HepG2 (cell line): ENCODE results near the gene INSR. TPM values are rescaled to one million over a fixed set of nuclear protein-coding genes. Genes with fewer than 3 reads are reported as not detected.

Experiments
- ARNT2 ChIP-seq: sonication (generic); formaldehyde crosslinking; IDR thresholded peaks from 2 replicates; pipeline ENCODE4 v1.8.0; 2022; ENCODE audit warnings: mild to moderate bottlenecking, low read depth, missing genetic modification reagents, moderate library complexity
- GABPB1 ChIP-seq: IDR thresholded peaks from 2 replicates; pipeline ENCODE4 v1.6.1; 2016; ENCODE audit warnings: mild to moderate bottlenecking, missing genetic modification reagents, moderate library complexity, missing compliant biosample characterization
- HNRNPL ChIP-seq: fragments of 200-400 bp; formaldehyde crosslinking; IDR thresholded peaks from 2 replicates; pipeline ENCODE4 v1.6.1; 2017; ENCODE audit warnings: mild to moderate bottlenecking, low read depth, low read length
- HOXA3 ChIP-seq: sonication (generic); formaldehyde crosslinking; IDR thresholded peaks from 2 replicates; pipeline ENCODE4 v1.5.0; 2020; ENCODE audit warnings: missing genetic modification reagents
- KMT2B ChIP-seq: IDR thresholded peaks from 2 replicates; pipeline ENCODE4 v1.6.1; 2016; ENCODE audit warnings: missing genetic modification reagents, missing compliant biosample characterization
- LRRFIP1 ChIP-seq: sonication (generic); formaldehyde crosslinking; conservative IDR thresholded peaks from 2 replicates; pipeline ENCODE4 v1.4.0; 2020; ENCODE audit warnings: missing genetic modification reagents
- MXD4 ChIP-seq: IDR thresholded peaks from 2 replicates; pipeline ENCODE4 v1.6.1; 2016; ENCODE audit warnings: mild to moderate bottlenecking, missing biosample characterization, missing genetic modification reagents
- POGZ ChIP-seq: sonication (generic); formaldehyde crosslinking; IDR thresholded peaks from 2 replicates; pipeline ENCODE4 v1.4.0; 2020; ENCODE audit warnings: mild to moderate bottlenecking, missing genetic modification reagents
- TEAD3 ChIP-seq: optimal IDR thresholded peaks from 2 replicates; pipeline ENCODE3; 2016; ENCODE audit warnings: borderline replicate concordance
- ZNF317 ChIP-seq: sonication (generic); formaldehyde crosslinking; IDR thresholded peaks from 2 replicates; pipeline ENCODE4 v1.5.0; 2020; ENCODE audit warnings: mild to moderate bottlenecking, missing genetic modification reagents
- ZNF350 ChIP-seq: sonication (generic); formaldehyde crosslinking; IDR thresholded peaks from 2 replicates; pipeline ENCODE4 v1.4.0; 2020; ENCODE audit warnings: mild to moderate bottlenecking, low read depth, missing genetic modification reagents, borderline replicate concordance
- ZNF431 ChIP-seq: sonication (generic); formaldehyde crosslinking; IDR thresholded peaks from 2 replicates; pipeline ENCODE4 v1.9.0; 2022; ENCODE audit warnings: missing genetic modification reagents, low read depth, mild to moderate bottlenecking, borderline replicate concordance
- polyA plus RNA-seq, 8 experiments: library from polyadenylated mRNA; depleted of rRNA in 3 of 8; stranded (reverse) in 7 of 8; unstranded in 1 of 8; fragments of >200 nt; fragmentation: Illumina TruSeq in 4 of 8; extraction: Trizol in 4 of 8; gene quantifications; 2 replicates each; pipeline versions ENCODE4 v1.2.1 to v1.2.3, GENCODE V29; 2011 to 2016; ENCODE audit warnings: low read depth in 4 of 8, missing spikeins in 1 of 8, mixed read lengths in 1 of 8; ENCODE audit not compliant: insufficient read depth in 1 of 8
- total RNA-seq, 5 experiments: library from RNA; depleted of rRNA; stranded (reverse); fragments of >200 nt; fragmentation: Illumina TruSeq; extraction: Trizol; gene quantifications; 2 replicates each; pipeline ENCODE4 v1.2.3, GENCODE V29; 2016; ENCODE audit warnings: low read depth in 1 of 5
- TF ChIP-seq, protein P1 (sequence below), 2 experiments: sonication (generic) in 1 of 2; formaldehyde crosslinking in 1 of 2; IDR thresholded peaks; 2 replicates each; pipeline versions ENCODE4 v1.4.0 to v1.6.1; 2016 to 2020; ENCODE audit warnings: borderline replicate concordance in 1 of 2, low read depth in 1 of 2, mild to moderate bottlenecking in 1 of 2, missing genetic modification reagents in 1 of 2
- TF ChIP-seq, protein P2 (sequence below): sonication (generic); formaldehyde crosslinking; conservative IDR thresholded peaks from 2 replicates; pipeline ENCODE4 v1.8.0; 2022; ENCODE audit warnings: mild to moderate bottlenecking, moderate library complexity, missing genetic modification reagents
- TF ChIP-seq, protein P3 (sequence below): sonication (generic); formaldehyde crosslinking; IDR thresholded peaks from 2 replicates; pipeline ENCODE4 v1.4.0; 2020; ENCODE audit warnings: low read depth, missing genetic modification reagents

INSR gene
- total and polyA plus RNA-seq, 2 of the 13 experiments (the other 11 are each of a cell fraction or from before 2014, with no cell fraction given) = 24.2 to 29.8 TPM

DNA sequence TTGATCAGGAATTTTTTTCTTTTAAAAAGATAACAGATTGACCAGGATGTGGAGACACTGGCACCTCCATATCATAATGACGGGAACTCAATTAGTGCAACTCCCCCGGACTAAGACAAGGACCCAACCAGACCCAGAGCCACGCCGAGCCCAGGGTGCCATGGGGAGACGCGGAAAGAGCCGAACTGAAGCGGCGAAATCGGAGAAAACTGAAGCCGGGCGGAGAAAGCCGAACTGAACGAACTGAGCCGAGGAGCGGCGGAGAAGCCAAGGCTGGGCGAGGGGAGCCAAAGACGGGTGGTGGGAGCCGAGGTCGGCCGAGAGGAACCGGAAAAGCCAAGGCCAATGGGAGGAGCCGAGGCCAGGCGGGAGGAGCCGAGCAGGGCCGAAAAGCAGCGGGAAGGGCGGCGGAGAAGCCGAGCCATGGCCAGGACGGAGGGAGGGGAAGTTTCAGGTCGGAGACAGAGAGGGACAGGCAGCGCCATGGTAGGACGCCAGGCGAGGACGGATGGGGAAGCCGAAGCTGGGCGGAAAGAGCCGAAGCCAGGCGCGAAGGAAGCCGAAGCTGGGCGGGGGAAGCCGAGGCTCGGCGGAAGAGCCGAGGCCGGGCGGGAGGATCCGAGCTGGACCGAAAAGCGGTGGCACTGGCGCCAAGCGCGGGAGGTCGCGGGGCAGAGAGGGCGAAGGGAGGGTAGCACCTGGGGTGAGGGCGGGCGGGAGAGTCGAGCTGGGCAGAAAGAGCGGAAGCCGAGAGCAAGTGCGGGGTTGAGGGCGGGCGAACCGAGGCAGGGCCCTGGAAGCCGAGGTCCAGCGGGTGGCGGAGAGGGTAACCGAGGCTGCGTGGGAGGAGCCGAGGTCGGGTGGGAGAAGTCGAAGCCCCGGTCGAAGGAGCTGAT is 195.3 kb downstream of the INSR start (continued):
- TF ChIP-seq, protein P1, sequence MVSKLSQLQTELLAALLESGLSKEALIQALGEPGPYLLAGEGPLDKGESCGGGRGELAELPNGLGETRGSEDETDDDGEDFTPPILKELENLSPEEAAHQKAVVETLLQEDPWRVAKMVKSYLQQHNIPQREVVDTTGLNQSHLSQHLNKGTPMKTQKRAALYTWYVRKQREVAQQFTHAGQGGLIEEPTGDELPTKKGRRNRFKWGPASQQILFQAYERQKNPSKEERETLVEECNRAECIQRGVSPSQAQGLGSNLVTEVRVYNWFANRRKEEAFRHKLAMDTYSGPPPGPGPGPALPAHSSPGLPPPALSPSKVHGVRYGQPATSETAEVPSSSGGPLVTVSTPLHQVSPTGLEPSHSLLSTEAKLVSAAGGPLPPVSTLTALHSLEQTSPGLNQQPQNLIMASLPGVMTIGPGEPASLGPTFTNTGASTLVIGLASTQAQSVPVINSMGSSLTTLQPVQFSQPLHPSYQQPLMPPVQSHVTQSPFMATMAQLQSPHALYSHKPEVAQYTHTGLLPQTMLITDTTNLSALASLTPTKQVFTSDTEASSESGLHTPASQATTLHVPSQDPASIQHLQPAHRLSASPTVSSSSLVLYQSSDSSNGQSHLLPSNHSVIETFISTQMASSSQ (IDR thresholded peaks at IDR 0.05; ENCODE audit: low read depth) = no peak
- TF ChIP-seq, protein P1 (CRISPR knock-in tag; IDR thresholded peaks at IDR 0.05; ENCODE audit: borderline replicate concordance) = 0 out of 2 replicates have a peak, but pooled peaks have one; percentile 18
- peak; percentile 28 for TF ChIP-seq HOXA3 (CRISPR knock-in tag)
- TF ChIP-seq HNRNPL = peak; percentile 82
- TF ChIP-seq ZNF431 = no peak
- TF ChIP-seq GABPB1 (CRISPR knock-in tag) = peak; percentile 78
- no peak for TF ChIP-seq MXD4 (CRISPR knock-in tag)
- TF ChIP-seq TEAD3 (CRISPR knock-in tag) = peak; percentile 46
- TF ChIP-seq, protein P2, sequence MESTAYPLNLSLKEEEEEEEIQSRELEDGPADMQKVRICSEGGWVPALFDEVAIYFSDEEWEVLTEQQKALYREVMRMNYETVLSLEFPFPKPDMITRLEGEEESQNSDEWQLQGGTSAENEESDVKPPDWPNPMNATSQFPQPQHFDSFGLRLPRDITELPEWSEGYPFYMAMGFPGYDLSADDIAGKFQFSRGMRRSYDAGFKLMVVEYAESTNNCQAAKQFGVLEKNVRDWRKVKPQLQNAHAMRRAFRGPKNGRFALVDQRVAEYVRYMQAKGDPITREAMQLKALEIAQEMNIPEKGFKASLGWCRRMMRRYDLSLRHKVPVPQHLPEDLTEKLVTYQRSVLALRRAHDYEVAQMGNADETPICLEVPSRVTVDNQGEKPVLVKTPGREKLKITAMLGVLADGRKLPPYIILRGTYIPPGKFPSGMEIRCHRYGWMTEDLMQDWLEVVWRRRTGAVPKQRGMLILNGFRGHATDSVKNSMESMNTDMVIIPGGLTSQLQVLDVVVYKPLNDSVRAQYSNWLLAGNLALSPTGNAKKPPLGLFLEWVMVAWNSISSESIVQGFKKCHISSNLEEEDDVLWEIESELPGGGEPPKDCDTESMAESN (CRISPR knock-in tag) = no peak
- peak; percentile 39; the same call in 1 of the 2 replicates for TF ChIP-seq POGZ
- TF ChIP-seq LRRFIP1 (CRISPR knock-in tag) = no peak
- peak; percentile 40; the same call in 1 of the 2 replicates for TF ChIP-seq ZNF317 (CRISPR knock-in tag)
- TF ChIP-seq, protein P3, sequence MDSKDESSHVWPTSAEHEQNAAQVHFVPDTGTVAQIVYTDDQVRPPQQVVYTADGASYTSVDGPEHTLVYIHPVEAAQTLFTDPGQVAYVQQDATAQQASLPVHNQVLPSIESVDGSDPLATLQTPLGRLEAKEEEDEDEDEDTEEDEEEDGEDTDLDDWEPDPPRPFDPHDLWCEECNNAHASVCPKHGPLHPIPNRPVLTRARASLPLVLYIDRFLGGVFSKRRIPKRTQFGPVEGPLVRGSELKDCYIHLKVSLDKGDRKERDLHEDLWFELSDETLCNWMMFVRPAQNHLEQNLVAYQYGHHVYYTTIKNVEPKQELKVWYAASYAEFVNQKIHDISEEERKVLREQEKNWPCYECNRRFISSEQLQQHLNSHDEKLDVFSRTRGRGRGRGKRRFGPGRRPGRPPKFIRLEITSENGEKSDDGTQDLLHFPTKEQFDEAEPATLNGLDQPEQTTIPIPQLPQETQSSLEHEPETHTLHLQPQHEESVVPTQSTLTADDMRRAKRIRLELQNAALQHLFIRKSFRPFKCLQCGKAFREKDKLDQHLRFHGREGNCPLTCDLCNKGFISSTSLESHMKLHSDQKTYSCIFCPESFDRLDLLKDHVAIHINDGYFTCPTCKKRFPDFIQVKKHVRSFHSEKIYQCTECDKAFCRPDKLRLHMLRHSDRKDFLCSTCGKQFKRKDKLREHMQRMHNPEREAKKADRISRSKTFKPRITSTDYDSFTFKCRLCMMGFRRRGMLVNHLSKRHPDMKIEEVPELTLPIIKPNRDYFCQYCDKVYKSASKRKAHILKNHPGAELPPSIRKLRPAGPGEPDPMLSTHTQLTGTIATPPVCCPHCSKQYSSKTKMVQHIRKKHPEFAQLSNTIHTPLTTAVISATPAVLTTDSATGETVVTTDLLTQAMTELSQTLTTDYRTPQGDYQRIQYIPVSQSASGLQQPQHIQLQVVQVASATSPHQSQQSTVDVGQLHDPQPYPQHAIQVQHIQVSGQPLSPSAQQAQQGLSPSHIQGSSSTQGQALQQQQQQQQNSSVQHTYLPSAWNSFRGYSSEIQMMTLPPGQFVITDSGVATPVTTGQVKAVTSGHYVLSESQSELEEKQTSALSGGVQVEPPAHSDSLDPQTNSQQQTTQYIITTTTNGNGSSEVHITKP (CRISPR knock-in tag) = no peak
- peak; percentile 84 for TF ChIP-seq ZNF350 (CRISPR knock-in tag)
- peak; percentile 50; the same call in 1 of the 2 replicates for TF ChIP-seq ARNT2
- TF ChIP-seq KMT2B (CRISPR knock-in tag) = 0 out of 2 replicates have a peak, but pooled peaks have one; percentile 6
